T-helper 2 cell treated with Interferon-gamma antibody and Interleukin-4, amounts not matched to agents 100 ng/mL and 5 ng/mL, for 36 hours (primary cell): ENCODE data around the gene REEP1. TPM values are rescaled to one million over a fixed set of nuclear protein-coding genes. Genes with fewer than 3 reads are reported as not detected.
"Not testable (repeated sequence)": the region's sequence is repeated elsewhere in the genome, so short reads cannot be mapped to it uniquely, and the experiment has no call there.

Source experiments
- intact Hi-C: fragments of 100-400 bp; cut with micrococcal nuclease; formaldehyde crosslinking; loops from one replicate; pipeline ENCODE4 v1.15.1; 2023
- total RNA-seq: library from RNA; stranded (reverse); gene quantifications from 2 replicates; pipeline ENCODE4 v1.2.3, GENCODE V29; 2022

Gene REEP1
- total RNA-seq, 1 donor from 2014 or later = 0.57 TPM

GRCh38 chr2:86203614-86204013 lies 133.8 kb downstream of the REEP1 start:
- intact Hi-C loops = no loop called here

- intact Hi-C loops = no loop called here
Observed at GRCh38 chr2:86202702-86203101, 134.7 kb downstream of the REEP1 start.

- intact Hi-C loops = no loop called here
Observed at GRCh38 chr2:86202336-86202692, 135.1 kb downstream of the REEP1 start.

GRCh38 chr2:86201671-86202335 lies 135.6 kb downstream of the REEP1 start:
- intact Hi-C loops = no loop called here

- intact Hi-C loops = not testable (repeated sequence)
Observed at GRCh38 chr2:86200564-86200963, 136.9 kb downstream of the REEP1 start.

- intact Hi-C loops = loop anchor here (5.0 to 10.0 kb wide), 3 partner anchors 163 to 365 kb away; partner anchors contain the start of gene CHMP3
Observed at GRCh38 chr2:86199834-86200177, 137.6 kb downstream of the REEP1 start.

- intact Hi-C loops = loop anchor here (1.0 to 10.0 kb wide), 8 partner anchors 11 to 579 kb away; partner anchors contain the start of genes CHMP3, POLR1A, RNF103 and USP39
Observed at GRCh38 chr2:86195808-86196387, 141.5 kb downstream of the REEP1 start.

- intact Hi-C loops = loop anchor here (1.0 to 10.0 kb wide), 8 partner anchors 10 to 578 kb away; partner anchors contain the start of genes CHMP3, POLR1A, RNF103 and USP39
Observed at GRCh38 chr2:86195055-86195807, 142.2 kb downstream of the REEP1 start, which contains the start of gene IMMT. IMMT (minus strand) TSS chr2:86195462; CDS start chr2:86195382, 80 bp downstream.

GRCh38 chr2:86194751-86195054 lies 142.7 kb downstream of the REEP1 start:
- intact Hi-C loops = loop anchor here (1.0 to 10.0 kb wide), 8 partner anchors 9 to 578 kb away; partner anchors contain the start of genes CHMP3, POLR1A, RNF103 and USP39

- intact Hi-C loops = loop anchor here (2.0 to 10.0 kb wide), 4 partner anchors 339 to 577 kb away; partner anchors contain the start of genes CHMP3, RNF103 and USP39
Observed at GRCh38 chr2:86193901-86194567, 143.4 kb downstream of the REEP1 start.

GRCh38 chr2:86189782-86190416 lies 147.5 kb downstream of the REEP1 start:
- intact Hi-C loops = loop anchor here (10.0 kb wide), 2 partner anchors 335 to 375 kb away; partner anchors contain the start of gene CHMP3

- intact Hi-C loops = no loop called here
Observed at GRCh38 chr2:86186431-86186830, 151.0 kb downstream of the REEP1 start.

GRCh38 chr2:86185517-86186212 lies 151.8 kb downstream of the REEP1 start:
- intact Hi-C loops = loop anchor here (1.0 kb wide), 1 partner anchor 10 kb away; the partner anchor contains the start of gene IMMT

GRCh38 chr2:86176597-86176996 lies 160.8 kb downstream of the REEP1 start:
- intact Hi-C loops = no loop called here

GRCh38 chr2:86175828-86176227 lies 161.6 kb downstream of the REEP1 start:
- intact Hi-C loops = no loop called here

GRCh38 chr2:86174445-86174844 lies 163.0 kb downstream of the REEP1 start:
- intact Hi-C loops = no loop called here

GRCh38 chr2:86172610-86173009 lies 164.8 kb downstream of the REEP1 start:
- intact Hi-C loops = no loop called here

- intact Hi-C loops = no loop called here
Observed at GRCh38 chr2:86171295-86171694, 166.1 kb downstream of the REEP1 start.

- intact Hi-C loops = no loop called here
Observed at GRCh38 chr2:86170449-86170848, 167.0 kb downstream of the REEP1 start.
